Measurements from ENCODE around the gene MGST2. TPM values are rescaled to one million over a fixed set of nuclear protein-coding genes. Genes with fewer than 3 reads are reported as not detected.

The MGST2 gene
- total and polyA plus RNA-seq, 2 experiments from 2014 or later, result 82.4 to 97.9 TPM

- Histone ChIP-seq H3K36me3 (replicated peaks; ENCODE audit: insufficient read depth, low read depth) (no peaks in the 10 kb centered on the region), H4K20me1 (ENCODE audit: insufficient read depth, poor library complexity, severe bottlenecking) (no peaks in the 10 kb centered on the region), H3K9me3 (ENCODE audit: low read depth) (no peaks in the 10 kb centered on the region), H3K9me2 (replicated peaks; ENCODE audit: insufficient read depth) (no peaks in the 10 kb centered on the region), H3K4me1 (ENCODE audit: insufficient read depth) (peaks cover 31% of the 10 kb centered on the region), H3K27me3 (no peaks in the 10 kb centered on the region), H3K79me2 (peaks cover 4% of the 10 kb centered on the region), H3K4me3 (no peak overlapping the region), H3K4me2 (peak overlapping the region; percentile 74), H2AFZ (no peak overlapping the region), H3K27ac (peak overlapping the region; percentile 91)
- DNase-seq (ENCODE audit: low spot score), result no peak
- TF ChIP-seq EZH2 (IDR thresholded peaks at IDR 0.05; ENCODE audit: borderline replicate concordance) (no peak), EZH2phosphoT487 (IDR thresholded peaks at IDR 0.05; ENCODE audit: low read depth, severe bottlenecking, unreplicated experiment) (no peak)
- TF ChIP-seq, protein P1, sequence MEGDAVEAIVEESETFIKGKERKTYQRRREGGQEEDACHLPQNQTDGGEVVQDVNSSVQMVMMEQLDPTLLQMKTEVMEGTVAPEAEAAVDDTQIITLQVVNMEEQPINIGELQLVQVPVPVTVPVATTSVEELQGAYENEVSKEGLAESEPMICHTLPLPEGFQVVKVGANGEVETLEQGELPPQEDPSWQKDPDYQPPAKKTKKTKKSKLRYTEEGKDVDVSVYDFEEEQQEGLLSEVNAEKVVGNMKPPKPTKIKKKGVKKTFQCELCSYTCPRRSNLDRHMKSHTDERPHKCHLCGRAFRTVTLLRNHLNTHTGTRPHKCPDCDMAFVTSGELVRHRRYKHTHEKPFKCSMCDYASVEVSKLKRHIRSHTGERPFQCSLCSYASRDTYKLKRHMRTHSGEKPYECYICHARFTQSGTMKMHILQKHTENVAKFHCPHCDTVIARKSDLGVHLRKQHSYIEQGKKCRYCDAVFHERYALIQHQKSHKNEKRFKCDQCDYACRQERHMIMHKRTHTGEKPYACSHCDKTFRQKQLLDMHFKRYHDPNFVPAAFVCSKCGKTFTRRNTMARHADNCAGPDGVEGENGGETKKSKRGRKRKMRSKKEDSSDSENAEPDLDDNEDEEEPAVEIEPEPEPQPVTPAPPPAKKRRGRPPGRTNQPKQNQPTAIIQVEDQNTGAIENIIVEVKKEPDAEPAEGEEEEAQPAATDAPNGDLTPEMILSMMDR (IDR thresholded peaks at IDR 0.05; ENCODE audit: poor library complexity), result no peak
- WGBS (ENCODE audit: low lambda C conversion rate, missing lambda C conversion rate), result 67% methylated on average over 4 of the region's 4 CpGs
These were observed 67.5 kb downstream of the MGST2 start for GRCh38 chr4:139732991-139733570.

DNA sequence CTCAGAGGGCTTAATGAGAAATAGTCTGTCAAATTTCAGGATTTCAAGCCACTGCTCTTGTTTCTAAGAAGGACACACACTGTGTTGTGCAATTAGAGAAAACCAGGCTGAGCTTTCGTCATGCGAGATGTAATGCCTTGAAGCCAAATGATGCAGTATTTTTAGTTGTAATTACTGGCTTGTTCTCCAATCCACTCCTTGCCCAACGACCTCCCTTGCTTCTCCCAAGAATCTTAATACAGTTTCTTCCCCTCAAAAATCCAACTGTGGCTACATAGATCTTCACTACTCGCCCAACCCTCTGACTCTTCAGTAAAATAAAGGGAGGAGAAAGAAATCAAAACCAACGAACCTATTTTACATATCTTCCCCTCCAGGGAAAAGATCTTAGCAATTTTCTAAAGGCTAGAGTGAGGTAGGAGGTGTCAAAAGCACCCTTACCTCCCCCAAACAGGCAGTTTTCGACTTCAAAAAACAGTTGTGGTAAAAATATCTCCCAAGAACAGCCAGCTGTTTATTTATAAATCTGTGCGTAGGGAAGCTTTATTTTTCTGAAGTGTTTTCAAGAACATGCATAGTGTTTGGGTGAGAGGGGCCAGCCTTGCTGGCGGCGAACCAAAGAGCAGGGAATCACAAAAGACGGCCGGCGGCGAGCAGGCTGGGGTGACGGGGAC lies 68.7 kb downstream of the MGST2 start:
- H3K79me2 ChIP-seq, result peaks cover 4% of the 10 kb centered on the region
- peak overlapping the region; percentile 91 for H3K27ac ChIP-seq
- H3K36me3 ChIP-seq (replicated peaks; ENCODE audit: insufficient read depth, low read depth), result no peaks in the 10 kb centered on the region
- H3K4me1 ChIP-seq (ENCODE audit: insufficient read depth), result peaks cover 36% of the 10 kb centered on the region
- H3K4me2 ChIP-seq, result peak overlapping the region; percentile 74
- DNase-seq (ENCODE audit: low spot score), result peak; percentile 55
- H2AFZ ChIP-seq, result peak overlapping the region; percentile 19
- 21% methylated on average over 14 of the region's 14 CpGs for WGBS (ENCODE audit: low lambda C conversion rate, missing lambda C conversion rate)
- no peaks in the 10 kb centered on the region for H3K9me3 ChIP-seq (ENCODE audit: low read depth)
- no peaks in the 10 kb centered on the region for H3K9me2 ChIP-seq (replicated peaks; ENCODE audit: insufficient read depth)
- H3K4me3 ChIP-seq, result peak overlapping the region; percentile 0
- H3K27me3 ChIP-seq, result no peaks in the 10 kb centered on the region
- no peaks in the 10 kb centered on the region for H4K20me1 ChIP-seq (ENCODE audit: insufficient read depth, poor library complexity, severe bottlenecking)
- TF ChIP-seq, protein P1 (IDR thresholded peaks at IDR 0.05; ENCODE audit: poor library complexity), result no peak
- no peak for TF ChIP-seq EZH2phosphoT487 (IDR thresholded peaks at IDR 0.05; ENCODE audit: low read depth, severe bottlenecking, unreplicated experiment)
- no peak for TF ChIP-seq EZH2 (IDR thresholded peaks at IDR 0.05; ENCODE audit: borderline replicate concordance)

- peak; percentile 93 for DNase-seq (ENCODE audit: low spot score)
- TF ChIP-seq EZH2 (IDR thresholded peaks at IDR 0.05; ENCODE audit: borderline replicate concordance), result no peak
- TF ChIP-seq, protein P1 (IDR thresholded peaks at IDR 0.05; ENCODE audit: poor library complexity), result peak; percentile 87
- Histone ChIP-seq H3K4me2 (peak overlapping the region; percentile 74), H3K27me3 (no peaks in the 10 kb centered on the region), H3K27ac (peak overlapping the region; percentile 91), H3K9me3 (ENCODE audit: low read depth) (no peaks in the 10 kb centered on the region), H3K79me2 (peaks cover 4% of the 10 kb centered on the region), H4K20me1 (ENCODE audit: insufficient read depth, poor library complexity, severe bottlenecking) (no peaks in the 10 kb centered on the region), H3K4me1 (ENCODE audit: insufficient read depth) (peaks cover 36% of the 10 kb centered on the region), H3K4me3 (peak overlapping the region; percentile 41), H2AFZ (peak overlapping the region; percentile 58), H3K9me2 (replicated peaks; ENCODE audit: insufficient read depth) (no peaks in the 10 kb centered on the region), H3K36me3 (replicated peaks; ENCODE audit: insufficient read depth, low read depth) (no peaks in the 10 kb centered on the region)
- 2% methylated on average over 29 of the region's 42 CpGs for WGBS (ENCODE audit: low lambda C conversion rate, missing lambda C conversion rate)
These were observed 69.3 kb downstream of the MGST2 start for GRCh38 chr4:139734875-139735380.

All from hepatocyte (in vitro differentiated cells).